Measurements from ENCODE around the gene HPSE2. TPM values are rescaled to one million over a fixed set of nuclear protein-coding genes. Genes with fewer than 3 reads are reported as not detected.

Gene HPSE2
- total RNA-seq, 4 donors from 2014 or later, result not detected

DNA sequence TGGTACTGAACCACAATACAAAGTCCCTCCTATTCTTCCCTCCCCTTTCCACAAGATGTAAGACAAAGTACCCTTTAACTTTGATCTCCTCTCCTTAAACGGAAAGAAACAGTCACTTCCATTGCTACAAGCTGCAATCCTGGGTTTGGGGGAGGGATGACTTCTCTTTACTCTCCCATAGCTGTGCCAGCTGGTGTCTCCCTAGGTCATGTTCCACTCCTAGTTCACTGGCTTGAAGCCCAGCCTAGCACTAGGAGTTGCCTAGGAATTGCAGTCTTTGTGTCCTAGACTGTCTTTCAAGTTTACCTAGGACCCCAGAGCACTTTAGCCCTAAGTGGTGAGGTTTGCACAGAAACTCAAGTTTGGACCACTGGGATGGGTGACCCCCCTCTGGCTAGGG, 311.1 kb downstream of the HPSE2 start:
- Histone ChIP-seq H3K27ac (no peak overlapping the region), H3K4me1 (no peaks in the 10 kb centered on the region), H3K4me3 (replicated peaks in 1 of 3) (no peak overlapping the region), H3K27me3 (no peaks in the 10 kb centered on the region), H3K9me3 (no peaks in the 10 kb centered on the region), H3K36me3 (no peaks in the 10 kb centered on the region)
- no peak for TF ChIP-seq POLR2A (IDR thresholded peaks at IDR 0.05)
- TF ChIP-seq, protein P1, sequence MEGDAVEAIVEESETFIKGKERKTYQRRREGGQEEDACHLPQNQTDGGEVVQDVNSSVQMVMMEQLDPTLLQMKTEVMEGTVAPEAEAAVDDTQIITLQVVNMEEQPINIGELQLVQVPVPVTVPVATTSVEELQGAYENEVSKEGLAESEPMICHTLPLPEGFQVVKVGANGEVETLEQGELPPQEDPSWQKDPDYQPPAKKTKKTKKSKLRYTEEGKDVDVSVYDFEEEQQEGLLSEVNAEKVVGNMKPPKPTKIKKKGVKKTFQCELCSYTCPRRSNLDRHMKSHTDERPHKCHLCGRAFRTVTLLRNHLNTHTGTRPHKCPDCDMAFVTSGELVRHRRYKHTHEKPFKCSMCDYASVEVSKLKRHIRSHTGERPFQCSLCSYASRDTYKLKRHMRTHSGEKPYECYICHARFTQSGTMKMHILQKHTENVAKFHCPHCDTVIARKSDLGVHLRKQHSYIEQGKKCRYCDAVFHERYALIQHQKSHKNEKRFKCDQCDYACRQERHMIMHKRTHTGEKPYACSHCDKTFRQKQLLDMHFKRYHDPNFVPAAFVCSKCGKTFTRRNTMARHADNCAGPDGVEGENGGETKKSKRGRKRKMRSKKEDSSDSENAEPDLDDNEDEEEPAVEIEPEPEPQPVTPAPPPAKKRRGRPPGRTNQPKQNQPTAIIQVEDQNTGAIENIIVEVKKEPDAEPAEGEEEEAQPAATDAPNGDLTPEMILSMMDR (IDR thresholded peaks at IDR 0.05), result no peak
- 75 to 88% methylated on average over 1 of the region's 1 CpG for WGBS, 2 donors
- intact Hi-C loops (cut with DNase I), result no loop called here
- no peak for DNase-seq

DNA sequence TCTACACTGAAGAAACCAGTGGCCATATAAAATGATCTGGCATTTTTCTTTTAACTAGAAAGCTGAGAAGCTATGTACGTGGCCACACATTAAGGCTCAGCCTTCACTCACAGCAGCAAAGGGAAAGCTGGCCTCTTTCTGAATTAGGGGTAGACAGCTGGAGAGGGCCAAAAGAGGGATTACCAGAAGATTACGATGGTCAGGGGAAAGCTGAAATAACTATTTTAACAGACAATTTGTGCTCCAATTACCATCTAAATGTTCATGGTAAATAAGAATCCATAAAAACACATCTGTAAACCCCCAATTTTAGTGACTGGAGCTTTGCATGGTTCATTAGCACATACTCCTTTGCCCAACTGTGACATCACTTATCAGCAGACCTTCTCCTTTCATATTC, 314.3 kb downstream of the HPSE2 start:
- Histone ChIP-seq H3K27me3 (no peaks in the 10 kb centered on the region), H3K4me3 (replicated peaks in 1 of 3) (no peak overlapping the region), H3K4me1 (no peaks in the 10 kb centered on the region), H3K9me3 (no peaks in the 10 kb centered on the region), H3K27ac (no peak overlapping the region), H3K36me3 (no peaks in the 10 kb centered on the region)
- DNase-seq, result no peak
- 68 to 80% methylated on average over 2 of the region's 2 CpGs for WGBS, 2 donors
- TF ChIP-seq, protein P1 (IDR thresholded peaks at IDR 0.05), result no peak
- no peak for TF ChIP-seq POLR2A (IDR thresholded peaks at IDR 0.05)
- intact Hi-C loops (cut with DNase I), result no loop called here

DNA sequence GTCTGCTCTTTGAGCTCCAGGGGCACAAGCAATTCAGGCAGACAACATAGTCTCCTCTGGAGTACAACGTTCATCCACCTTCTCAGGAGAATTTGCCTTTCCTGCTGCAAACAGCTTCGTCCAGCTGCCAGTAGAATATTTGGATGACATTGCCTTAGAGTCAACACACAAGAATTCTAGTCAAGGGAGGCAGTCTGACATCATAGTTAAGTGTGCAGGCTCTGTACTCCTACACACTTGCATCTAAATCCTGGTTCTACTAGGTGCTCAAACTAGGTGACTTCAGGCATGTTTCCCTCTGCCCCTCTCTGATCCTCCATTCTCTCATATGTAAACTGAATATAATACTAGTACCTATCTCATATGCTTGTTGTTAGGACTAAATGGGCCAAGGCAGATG, 314.8 kb downstream of the HPSE2 start:
- no peak for DNase-seq
- TF ChIP-seq, protein P1 (IDR thresholded peaks at IDR 0.05), result no peak
- TF ChIP-seq POLR2A (IDR thresholded peaks at IDR 0.05), result no peak
- no peaks in the 10 kb centered on the region for H3K36me3 ChIP-seq
- H3K27ac ChIP-seq, result no peak overlapping the region
- WGBS, 2 donors, result 45 to 49% methylated on average over 2 of the region's 2 CpGs
- no peak overlapping the region for H3K4me3 ChIP-seq (replicated peaks in 1 of 3)
- H3K4me1 ChIP-seq, result no peaks in the 10 kb centered on the region
- H3K27me3 ChIP-seq, result no peaks in the 10 kb centered on the region
- intact Hi-C loops (cut with DNase I), result no loop called here
- no peaks in the 10 kb centered on the region for H3K9me3 ChIP-seq

DNA sequence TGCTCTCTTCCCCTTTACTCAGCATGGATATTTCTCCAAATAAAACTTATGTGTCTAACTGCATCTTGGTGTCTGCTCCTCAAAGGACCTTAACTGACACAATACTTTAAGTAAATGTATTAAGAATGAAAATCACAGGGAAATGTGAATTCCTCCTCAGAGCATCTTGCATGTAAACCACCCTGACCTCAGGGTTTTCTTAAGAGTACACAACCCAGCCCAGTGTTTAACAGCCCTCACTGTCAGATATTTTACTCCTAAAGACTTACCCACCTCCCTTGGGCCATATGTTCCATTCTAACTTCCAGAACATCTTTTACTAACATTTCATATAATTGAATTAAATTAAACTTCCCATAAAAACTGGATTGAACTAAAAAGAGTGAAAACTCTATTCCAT, 315.3 kb downstream of the HPSE2 start:
- Histone ChIP-seq H3K4me1 (no peaks in the 10 kb centered on the region), H3K9me3 (no peaks in the 10 kb centered on the region), H3K36me3 (no peaks in the 10 kb centered on the region), H3K4me3 (replicated peaks in 1 of 3) (no peak overlapping the region), H3K27me3 (no peaks in the 10 kb centered on the region), H3K27ac (no peak overlapping the region)
- DNase-seq, result no peak
- TF ChIP-seq POLR2A (IDR thresholded peaks at IDR 0.05), result no peak
- TF ChIP-seq, protein P1 (IDR thresholded peaks at IDR 0.05), result no peak
- intact Hi-C loops (cut with DNase I), result no loop called here

DNA sequence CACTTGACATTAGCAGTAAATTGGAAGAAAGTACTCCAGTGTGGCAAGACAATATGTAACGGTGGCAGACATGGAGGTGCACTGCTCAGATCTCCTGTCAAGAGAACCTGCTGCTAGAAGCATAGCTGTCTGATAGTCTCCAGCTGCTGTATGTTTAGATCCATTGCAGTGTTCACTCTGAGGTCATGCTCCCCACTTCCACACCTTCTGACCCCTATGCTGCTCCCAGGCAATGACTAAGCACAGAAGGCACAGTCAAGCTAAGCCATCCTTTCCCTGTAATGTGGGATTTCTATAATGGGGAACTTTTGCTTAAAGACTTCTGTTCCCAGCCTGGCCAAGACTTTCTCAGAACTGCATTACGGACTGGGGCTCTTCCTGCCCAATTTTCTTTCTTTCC, 315.8 kb downstream of the HPSE2 start:
- WGBS, 2 donors, result 68 to 73% methylated on average over 2 of the region's 2 CpGs
- Histone ChIP-seq H3K4me1 (no peaks in the 10 kb centered on the region), H3K9me3 (no peaks in the 10 kb centered on the region), H3K36me3 (no peaks in the 10 kb centered on the region), H3K27me3 (no peaks in the 10 kb centered on the region), H3K4me3 (replicated peaks in 1 of 3) (no peak overlapping the region), H3K27ac (no peak overlapping the region)
- DNase-seq, result no peak
- intact Hi-C loops (cut with DNase I), result no loop called here
- TF ChIP-seq, protein P1 (IDR thresholded peaks at IDR 0.05), result no peak
- TF ChIP-seq POLR2A (IDR thresholded peaks at IDR 0.05), result no peak
